Sigmoid colon (tissue), 4 donors: Measurements from ENCODE around the gene CEACAM16.

Experiments
- POLR2A ChIP-seq, 2 donors: fragments of 450-650 bp; IDR thresholded peaks; one replicate each; pipeline ENCODE4 v1.6.1; 2016; ENCODE audit warnings: antibody characterized with exemption in 2 of 2, mild to moderate bottlenecking in 2 of 2, moderate library complexity in 2 of 2
- POLR2AphosphoS5 ChIP-seq, 4 donors: sonication (generic); formaldehyde crosslinking; IDR thresholded peaks; one replicate each; pipeline ENCODE4 v1.6.1; 2017; ENCODE audit warnings: antibody characterized with exemption in 4 of 4
- TF ChIP-seq, protein P1 (sequence below), 4 experiments: fragments of 450-650 bp in 3 of 4; fragments of 200-600 bp in 1 of 4; IDR thresholded peaks; one replicate each; pipeline ENCODE4 v1.5.1; 2016 to 2019; ENCODE audit warnings: antibody characterized with exemption in 4 of 4, mild to moderate bottlenecking in 3 of 4, moderate library complexity in 2 of 4

DNA sequence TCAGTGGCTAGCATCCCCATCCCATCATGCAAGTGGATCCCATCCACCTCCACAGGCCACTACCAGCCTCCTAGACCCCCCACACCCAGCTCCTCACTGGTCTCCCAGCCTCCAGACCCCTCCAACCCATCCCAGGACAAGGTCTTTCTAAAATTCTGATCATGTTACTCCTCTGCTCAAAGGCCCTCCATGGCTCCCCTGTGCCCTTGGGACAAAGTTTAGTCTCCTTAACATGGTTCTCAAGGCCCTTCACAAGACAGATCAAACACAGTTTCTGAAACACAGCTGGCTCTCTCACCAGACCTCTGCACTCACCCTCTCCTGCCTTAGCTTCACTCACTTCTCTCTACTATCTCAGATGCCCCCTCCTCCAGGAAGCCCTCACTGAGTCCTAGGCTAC, 18.4 kb upstream of the CEACAM16 start:
- TF ChIP-seq, protein P1, sequence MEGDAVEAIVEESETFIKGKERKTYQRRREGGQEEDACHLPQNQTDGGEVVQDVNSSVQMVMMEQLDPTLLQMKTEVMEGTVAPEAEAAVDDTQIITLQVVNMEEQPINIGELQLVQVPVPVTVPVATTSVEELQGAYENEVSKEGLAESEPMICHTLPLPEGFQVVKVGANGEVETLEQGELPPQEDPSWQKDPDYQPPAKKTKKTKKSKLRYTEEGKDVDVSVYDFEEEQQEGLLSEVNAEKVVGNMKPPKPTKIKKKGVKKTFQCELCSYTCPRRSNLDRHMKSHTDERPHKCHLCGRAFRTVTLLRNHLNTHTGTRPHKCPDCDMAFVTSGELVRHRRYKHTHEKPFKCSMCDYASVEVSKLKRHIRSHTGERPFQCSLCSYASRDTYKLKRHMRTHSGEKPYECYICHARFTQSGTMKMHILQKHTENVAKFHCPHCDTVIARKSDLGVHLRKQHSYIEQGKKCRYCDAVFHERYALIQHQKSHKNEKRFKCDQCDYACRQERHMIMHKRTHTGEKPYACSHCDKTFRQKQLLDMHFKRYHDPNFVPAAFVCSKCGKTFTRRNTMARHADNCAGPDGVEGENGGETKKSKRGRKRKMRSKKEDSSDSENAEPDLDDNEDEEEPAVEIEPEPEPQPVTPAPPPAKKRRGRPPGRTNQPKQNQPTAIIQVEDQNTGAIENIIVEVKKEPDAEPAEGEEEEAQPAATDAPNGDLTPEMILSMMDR (IDR thresholded peaks at IDR 0.05) = no peak
- TF ChIP-seq POLR2AphosphoS5 (IDR thresholded peaks at IDR 0.05) (no peak), POLR2A (IDR thresholded peaks at IDR 0.05) (no peak)
